ENCODE results near the gene ABL1.

- TF ChIP-seq CTCF (IDR thresholded peaks at IDR 0.05; ENCODE audit: borderline replicate concordance, extremely low read depth, low read length, poor library complexity, severe bottlenecking) = no peak
- no peak for TF ChIP-seq EZH2 (IDR thresholded peaks at IDR 0.05; ENCODE audit: borderline replicate concordance, low read depth, low read length, severe bottlenecking)
Observed at GRCh38 chr9:130914417-130915095, 79.5 kb downstream of the ABL1 start.
